GOT3 (cell line): ENCODE results near the gene UPK1A.
"Not testable (repeated sequence)": the region's sequence is repeated elsewhere in the genome, so short reads cannot be mapped to it uniquely, and the experiment has no call there.

Source experiments
- DNase-seq: peaks from one replicate; lab custom pipeline; 2025; ENCODE audit warnings: mixed read lengths; lab: John Stamatoyannopoulos, UW

UPK1A gene

GRCh38 chr19:35644206-35644986 is 21.9 kb upstream of the UPK1A start:
- peak; percentile 53 for DNase-seq

GRCh38 chr19:35644987-35645679 is 21.2 kb upstream of the UPK1A start:
- no peak for DNase-seq

- DNase-seq, result no peak
Observed at GRCh38 chr19:35645680-35646511, 20.4 kb upstream of the UPK1A start.

GRCh38 chr19:35648017-35648961 is 18.0 kb upstream of the UPK1A start, which contains the start of gene COX6B1:
COX6B1 (plus strand) TSS chr19:35648323; CDS start chr19:35651244, 2,921 bp downstream.
- peak; percentile 83 for DNase-seq

DNA sequence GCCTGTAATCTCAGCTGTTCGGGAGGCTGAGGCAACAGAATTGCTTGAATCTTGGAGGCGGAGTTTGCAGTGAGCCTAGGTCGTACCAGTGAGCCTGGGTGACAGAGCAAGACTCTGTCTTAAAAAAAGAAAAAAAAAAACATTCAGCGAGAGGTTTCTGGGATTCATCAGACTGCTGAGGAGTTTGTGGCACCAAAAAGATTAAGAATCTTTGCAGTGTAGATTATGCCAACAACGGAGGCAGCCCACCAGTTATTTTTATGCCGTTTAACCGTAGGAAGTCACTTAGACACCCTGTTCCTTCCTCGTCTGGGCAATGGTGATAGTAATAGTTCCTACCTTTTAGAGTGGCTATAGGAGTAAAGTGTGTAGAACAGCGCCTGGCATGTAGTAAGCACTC is 15.7 kb upstream of the UPK1A start:
- no peak for DNase-seq

- DNase-seq, result not testable (repeated sequence)
Observed at GRCh38 chr19:35654828-35655227, 11.5 kb upstream of the UPK1A start.

DNA sequence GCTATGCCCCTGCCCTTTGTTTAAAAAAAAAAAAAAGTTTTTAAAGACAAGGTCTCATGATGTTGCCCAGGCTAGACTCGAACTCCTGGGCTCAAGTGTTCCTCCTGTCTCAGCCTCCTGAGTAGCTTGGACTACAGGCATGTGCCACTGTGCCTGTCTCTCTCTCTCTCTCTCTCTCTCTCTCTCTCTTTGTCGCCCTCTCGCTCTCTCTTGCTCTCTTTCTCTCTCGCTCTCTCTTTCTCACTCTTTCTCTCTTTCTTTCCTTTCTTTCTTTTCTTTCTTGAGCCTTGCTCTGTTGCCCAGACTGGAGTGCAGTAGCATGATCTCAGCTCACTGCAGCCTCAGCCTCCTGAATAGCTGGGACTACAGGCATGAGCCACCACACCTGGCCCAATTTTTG is 10.7 kb upstream of the UPK1A start:
- no peak for DNase-seq

DNA sequence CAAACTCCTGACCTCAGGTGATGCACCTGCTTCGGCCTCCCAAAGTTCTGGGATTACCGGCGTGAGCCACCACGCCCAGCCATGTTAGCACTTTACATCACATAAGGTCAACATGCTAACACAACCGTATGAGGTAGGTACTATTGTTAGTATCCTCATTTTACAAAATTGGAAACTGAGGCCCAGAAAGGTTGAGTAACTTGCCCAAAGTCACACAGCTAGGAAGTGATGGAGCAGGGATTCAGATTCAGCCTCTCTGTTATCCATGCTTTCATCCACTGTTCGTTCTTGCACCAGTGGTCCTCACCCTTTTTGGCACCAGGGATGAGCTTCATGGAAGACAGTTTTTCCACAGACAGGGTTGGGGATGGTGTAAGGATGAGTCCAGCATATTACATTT is 9.6 kb upstream of the UPK1A start:
- no peak for DNase-seq

- no peak for DNase-seq
Observed at GRCh38 chr19:35657904-35658700, 8.2 kb upstream of the UPK1A start.

GRCh38 chr19:35661995-35662340 is 4.3 kb upstream of the UPK1A start:
- no peak for DNase-seq

DNA sequence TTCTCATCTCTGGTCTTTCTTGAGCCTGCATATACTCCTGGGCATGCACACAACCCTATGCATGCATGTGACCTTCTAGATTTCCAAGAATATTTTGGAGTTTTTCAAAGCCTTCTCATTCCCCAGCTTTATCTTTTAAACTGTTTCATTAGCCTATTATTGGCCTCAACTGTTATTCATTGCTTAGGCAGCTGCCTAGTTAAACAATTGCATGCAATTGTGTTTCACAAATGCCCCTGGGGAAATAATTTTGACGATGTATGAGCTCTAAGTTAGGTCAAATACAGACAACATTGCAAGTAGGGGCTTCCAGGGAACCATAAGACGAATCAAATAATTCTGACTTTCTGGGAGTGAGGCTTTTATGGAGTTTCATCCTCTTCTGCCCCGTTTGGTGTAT is 2.3 kb upstream of the UPK1A start:
- no peak for DNase-seq

- no peak for DNase-seq
Observed at GRCh38 chr19:35665157-35665556, 1.2 kb upstream of the UPK1A start.

DNA sequence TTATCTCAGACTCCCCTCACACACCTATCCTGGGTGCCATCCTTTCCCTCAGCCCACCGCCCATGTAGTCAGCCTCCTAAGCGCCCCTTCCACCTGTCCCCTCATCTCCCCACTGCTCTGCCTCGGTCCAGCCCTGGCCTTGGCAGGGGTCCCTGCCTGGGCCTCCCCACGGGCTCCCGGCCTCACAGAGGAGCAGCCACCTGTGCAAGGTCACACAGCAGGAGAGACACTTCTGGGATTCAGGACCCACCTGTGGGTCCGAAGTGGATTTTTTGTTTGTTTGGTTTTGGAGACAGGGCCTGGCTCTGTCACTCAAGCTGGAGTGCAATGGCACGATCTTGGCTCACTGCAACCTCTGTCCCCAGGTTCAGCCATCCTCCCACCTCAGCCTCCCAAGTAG is 713 bp upstream of the UPK1A start:
- DNase-seq, result no peak

GRCh38 chr19:35669566-35669965 is 3.2 kb downstream of the UPK1A start:
- DNase-seq, result no peak

DNA sequence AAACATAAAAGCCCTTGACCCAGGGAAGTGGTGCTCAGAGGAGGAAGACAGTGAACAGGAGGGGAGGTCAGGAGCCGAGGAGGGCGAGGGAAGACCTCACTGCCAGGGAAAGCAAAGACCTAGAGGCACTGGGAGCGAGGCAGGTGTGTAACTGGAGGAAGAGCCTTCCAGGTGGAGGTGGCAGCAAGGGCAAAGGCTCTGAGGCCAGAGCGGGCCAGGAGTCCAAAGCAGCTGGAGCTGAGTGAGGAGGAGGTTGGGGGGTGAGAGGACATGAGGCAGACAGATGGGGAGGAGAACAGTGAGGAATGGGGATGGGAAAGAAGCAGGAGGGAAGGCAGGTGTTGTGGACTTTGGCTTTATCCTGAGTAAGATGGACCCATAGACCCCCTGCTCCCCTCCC is 3.7 kb downstream of the UPK1A start:
- DNase-seq, result no peak

DNA sequence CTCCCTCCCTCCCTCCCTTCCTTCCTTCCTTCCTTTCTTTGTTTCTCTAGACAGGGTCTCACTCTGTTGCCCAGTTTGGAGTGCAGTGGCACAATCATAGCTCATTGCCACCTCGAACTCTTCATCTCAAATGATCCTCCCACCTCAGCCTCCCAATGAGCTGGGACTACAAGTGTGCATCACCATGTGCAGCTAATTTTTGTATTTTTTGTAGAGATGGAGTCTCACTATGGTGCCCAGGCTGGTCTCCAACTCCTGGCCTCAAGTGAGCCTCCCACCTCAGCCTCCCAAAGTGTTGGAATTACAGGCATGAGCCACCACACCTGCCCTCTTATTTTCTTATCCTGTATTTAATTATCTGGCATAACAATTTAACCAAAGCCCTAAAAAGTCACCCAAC is 4.4 kb downstream of the UPK1A start:
- no peak for DNase-seq

GRCh38 chr19:35671818-35672217 is 5.5 kb downstream of the UPK1A start:
- DNase-seq, result no peak

- no peak for DNase-seq
Observed at GRCh38 chr19:35673121-35673804, 6.9 kb downstream of the UPK1A start.

DNA sequence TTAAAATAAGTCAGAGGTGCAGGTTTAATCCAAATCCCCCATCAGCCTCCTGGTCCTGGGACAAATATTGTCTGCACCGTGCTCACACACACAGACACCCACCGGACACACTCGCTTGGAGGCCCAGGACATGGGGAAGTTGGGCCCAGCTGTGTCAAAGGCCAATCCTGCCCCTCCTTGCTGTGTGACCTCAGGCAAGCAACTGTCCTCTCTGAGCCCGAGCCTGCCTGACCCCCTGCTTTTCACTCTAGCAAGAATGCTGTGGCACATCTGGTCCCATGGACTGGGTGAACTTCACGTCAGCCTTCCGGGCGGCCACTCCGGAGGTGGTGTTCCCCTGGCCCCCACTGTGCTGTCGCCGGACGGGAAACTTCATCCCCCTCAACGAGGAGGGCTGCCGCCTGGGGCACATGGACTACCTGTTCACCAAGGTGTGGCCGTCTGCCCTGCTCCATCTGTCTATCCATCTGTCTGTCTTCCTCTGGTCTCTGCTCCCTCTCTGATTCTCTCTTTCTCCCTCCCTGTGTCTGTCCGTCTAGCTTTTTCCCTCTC is 9.3 kb downstream of the UPK1A start:
- DNase-seq, result no peak

GRCh38 chr19:35689836-35690235 is 23.5 kb downstream of the UPK1A start:
- DNase-seq, result no peak
